Thoracic aorta (tissue), 2 donors: ENCODE results near the gene TCN2. TPM values are rescaled to one million over a fixed set of nuclear protein-coding genes. Genes with fewer than 3 reads are reported as not detected.
A peak's percentile ranks its signal among the peaks of the same experiment; 100 is the strongest.

Source experiments
- ATAC-seq: fragments of 150-250 bp; one replicate; pipeline ENCODE4 v1.8.0; 2017; ENCODE audit warnings: low read depth; ENCODE audit not compliant: insufficient number of reproducible peaks, low FRiP score
- DNase-seq: peaks from one replicate; pipeline ENCODE4 v3.0.0-alpha.2; 2020; ENCODE audit warnings: low spot score
- H3K27ac ChIP-seq, 2 donors: fragments of 200-600 bp; sonication (generic); 1 replicate in 1 of 2; 2 replicates in 1 of 2; pipeline ENCODE4 v1.5.1; 2016; ENCODE audit warnings: mild to moderate bottlenecking in 2 of 2, moderate library complexity in 2 of 2
- H3K27me3 ChIP-seq: fragments of 200-600 bp; sonication (generic); replicated peaks from 2 replicates; pipeline ENCODE4 v1.6.0; 2016; ENCODE audit warnings: mild to moderate bottlenecking; ENCODE audit not compliant: insufficient read depth
- H3K36me3 ChIP-seq: fragments of 200-600 bp; sonication (generic); one replicate; pipeline ENCODE4 v1.5.1; 2016
- H3K4me1 ChIP-seq, 2 donors: fragments of 200-600 bp; sonication (generic); 1 replicate in 1 of 2; 2 replicates in 1 of 2; pipeline versions ENCODE4 v1.5.1 to v1.6.0; 2016; ENCODE audit warnings: low read depth in 2 of 2, mild to moderate bottlenecking in 1 of 2; ENCODE audit not compliant: control insufficient read depth in 1 of 2
- H3K4me3 ChIP-seq: fragments of 200-600 bp; sonication (generic); 2 replicates; pipeline ENCODE4 v1.5.1; 2016; ENCODE audit warnings: mild to moderate bottlenecking
- H3K9me3 ChIP-seq: fragments of 200-600 bp; sonication (generic); 2 replicates; pipeline ENCODE4 v1.5.1; 2016
- CTCF ChIP-seq: fragments of 200-600 bp; sonication (generic); IDR thresholded peaks from one replicate; pipeline ENCODE4 v1.5.1; 2019; ENCODE audit warnings: antibody characterized with exemption
- total RNA-seq, 2 donors: library from RNA; depleted of rRNA; stranded (reverse); fragments of >200 nt; gene quantifications; one replicate each; pipeline versions ENCODE4 v1.1.0 to v1.2.3, GENCODE V29; 2016

The TCN2 gene
- total RNA-seq, 2 donors from 2014 or later: 33.9 to 82.0 TPM

GRCh38 chr22:30605449-30606110 is 1.4 kb upstream of the TCN2 start:
- DNase-seq: no peak

GRCh38 chr22:30607300-30607930 is 441 bp downstream of the TCN2 start:
- H3K27me3 ChIP-seq: no peaks in the 10 kb centered on the region
- H3K36me3 ChIP-seq: no peaks in the 10 kb centered on the region
- ATAC-seq (no peak), DNase-seq (no peak)
- peak overlapping the region; percentile 28 to 35 for H3K27ac ChIP-seq
- no peak for TF ChIP-seq CTCF
- peak overlapping the region; percentile 79 for H3K4me3 ChIP-seq
- peaks cover 9 to 26% of the 10 kb centered on the region in 2 donors for H3K4me1 ChIP-seq
- H3K9me3 ChIP-seq: no peaks in the 10 kb centered on the region

More at GRCh38 chr22:30605449-30606110, 1.4 kb upstream of the TCN2 start:
- no peaks in the 10 kb centered on the region for H3K9me3 ChIP-seq
- ATAC-seq: no peak
- no peaks in the 10 kb centered on the region for H3K36me3 ChIP-seq
- H3K27me3 ChIP-seq: no peaks in the 10 kb centered on the region
- peaks cover 9 to 26% of the 10 kb centered on the region in 2 donors for H3K4me1 ChIP-seq
- peak overlapping the region; percentile 79 for H3K4me3 ChIP-seq
- peak; percentile 62 for TF ChIP-seq CTCF
- no peak overlapping the region for H3K27ac ChIP-seq

- Histone ChIP-seq H3K9me3 (no peaks in the 10 kb centered on the region), H3K4me3 (peak overlapping the region; percentile 79), H3K36me3 (no peaks in the 10 kb centered on the region), H3K27me3 (no peaks in the 10 kb centered on the region), H3K4me1 (peaks cover 9 to 26% of the 10 kb centered on the region in 2 donors), H3K27ac (peak overlapping the region in 1 of 2 donors; percentile 35)
- no peak for DNase-seq
- ATAC-seq: no peak
- TF ChIP-seq CTCF: no peak
Measured at GRCh38 chr22:30607939-30608338, 965 bp downstream of the TCN2 start.

- no peak overlapping the region for H3K4me3 ChIP-seq
Measured at GRCh38 chr22:30609260-30610185, 2.5 kb downstream of the TCN2 start.

More at GRCh38 chr22:30609260-30610185, 2.5 kb downstream of the TCN2 start:
- Histone ChIP-seq H3K36me3 (no peaks in the 10 kb centered on the region), H3K27me3 (no peaks in the 10 kb centered on the region), H3K4me1 (peaks cover 9 to 26% of the 10 kb centered on the region in 2 donors), H3K9me3 (no peaks in the 10 kb centered on the region), H3K27ac (peak overlapping the region in 1 of 2 donors; percentile 22)
- no peak for TF ChIP-seq CTCF
- ATAC-seq: no peak
- DNase-seq: no peak
